GOT3 (cell line): Measurements from ENCODE around the gene NRXN3.
"Not testable (repeated sequence)": the region's sequence is repeated elsewhere in the genome, so short reads cannot be mapped to it uniquely, and the experiment has no call there.

Source experiments
- DNase-seq: peaks from one replicate; lab custom pipeline; 2025; ENCODE audit warnings: mixed read lengths; lab: John Stamatoyannopoulos, UW

Gene NRXN3

GRCh38 chr14:78487573-78487972, 317.4 kb downstream of the NRXN3 start:
- not testable (repeated sequence) for DNase-seq

- DNase-seq = no peak
These were observed 318.8 kb downstream of the NRXN3 start for GRCh38 chr14:78488938-78489337.

- DNase-seq = no peak
These were observed 320.9 kb downstream of the NRXN3 start for GRCh38 chr14:78491048-78491447.

GRCh38 chr14:78498062-78498595, 328.0 kb downstream of the NRXN3 start:
- DNase-seq = no peak

- DNase-seq = no peak
These were observed 331.7 kb downstream of the NRXN3 start for GRCh38 chr14:78501909-78502308.

GRCh38 chr14:78508023-78508422, 337.9 kb downstream of the NRXN3 start:
- no peak for DNase-seq

- no peak for DNase-seq
These were observed 339.3 kb downstream of the NRXN3 start for GRCh38 chr14:78509516-78509915.

GRCh38 chr14:78512021-78512420, 341.8 kb downstream of the NRXN3 start:
- DNase-seq = no peak

GRCh38 chr14:78519863-78520262, 349.7 kb downstream of the NRXN3 start:
- DNase-seq = no peak

- DNase-seq = no peak
These were observed 354.0 kb downstream of the NRXN3 start for GRCh38 chr14:78524196-78524595.

GRCh38 chr14:78524766-78525165, 354.6 kb downstream of the NRXN3 start:
- no peak for DNase-seq

- DNase-seq = no peak
These were observed 359.9 kb downstream of the NRXN3 start for GRCh38 chr14:78530078-78530477.

GRCh38 chr14:78534141-78534540, 364.0 kb downstream of the NRXN3 start:
- no peak for DNase-seq

GRCh38 chr14:78535041-78535440, 364.9 kb downstream of the NRXN3 start:
- no peak for DNase-seq

- not testable (repeated sequence) for DNase-seq
These were observed 371.6 kb downstream of the NRXN3 start for GRCh38 chr14:78541788-78542187.

- no peak for DNase-seq
These were observed 373.3 kb downstream of the NRXN3 start for GRCh38 chr14:78543433-78543832.

- no peak for DNase-seq
These were observed 390.9 kb downstream of the NRXN3 start for GRCh38 chr14:78561074-78561473.

GRCh38 chr14:78566026-78566858, 396.1 kb downstream of the NRXN3 start:
- peak; percentile 3 for DNase-seq

GRCh38 chr14:78566859-78567172, 396.6 kb downstream of the NRXN3 start:
- no peak for DNase-seq

- DNase-seq = no peak
These were observed 397.2 kb downstream of the NRXN3 start for GRCh38 chr14:78567343-78567742.

- DNase-seq = not testable (repeated sequence)
These were observed 403.6 kb downstream of the NRXN3 start for GRCh38 chr14:78573736-78574135.

- no peak for DNase-seq
These were observed 406.4 kb downstream of the NRXN3 start for GRCh38 chr14:78576437-78577166.

- DNase-seq = no peak
These were observed 411.1 kb downstream of the NRXN3 start for GRCh38 chr14:78581229-78581628.
